ENCODE results near the gene N4BP2L2. TPM values are rescaled to one million over a fixed set of nuclear protein-coding genes. Genes with fewer than 3 reads are reported as not detected.
A peak's percentile ranks its signal among the peaks of the same experiment; 100 is the strongest.

The N4BP2L2 gene
- total and polyA plus RNA-seq, 2 of the 8 experiments (the other 6 are each of a cell fraction or from before 2014, with no cell fraction given) = 14.6 to 67.6 TPM

DNA sequence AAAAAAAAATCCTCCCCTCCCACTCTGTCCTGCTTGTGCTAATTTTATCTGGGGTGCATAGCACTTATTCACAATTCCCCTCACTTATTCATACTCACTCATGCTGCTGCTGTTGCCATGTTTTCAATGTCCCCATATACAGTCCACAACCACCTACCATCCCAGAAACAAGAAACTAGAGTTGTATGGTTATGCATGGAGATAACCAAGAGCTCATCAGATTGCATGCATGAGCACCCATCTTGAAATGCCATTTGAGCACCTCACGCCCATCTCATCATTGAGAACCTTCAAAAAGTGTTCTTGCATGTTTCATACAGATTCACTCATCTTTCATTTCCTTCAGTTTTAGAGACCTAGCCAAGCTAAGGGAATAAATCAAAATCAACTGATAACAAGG is 15.1 kb upstream of the N4BP2L2 start:
- H4K5ac ChIP-seq (ENCODE audit: insufficient read length, low read depth, low read length) = no peak overlapping the region
- H2BK12ac ChIP-seq (ENCODE audit: low read depth, low read length) = no peak overlapping the region
- H3K4me3 ChIP-seq (ENCODE audit: extremely low read depth in 1 of 4, insufficient read depth in 2 of 4, low read depth in 3 of 4, low read length in 4 of 4) = no peak overlapping the region
- H4K8ac ChIP-seq (ENCODE audit: extremely low read depth, insufficient read depth, low read length) = no peak overlapping the region
- no peak overlapping the region for H2BK15ac ChIP-seq (ENCODE audit: low read length)
- no peak overlapping the region for H3K14ac ChIP-seq (ENCODE audit: insufficient read length)
- H2BK5ac ChIP-seq (ENCODE audit: low read depth, low read length) = no peak overlapping the region
- no peak overlapping the region for H3K4ac ChIP-seq (replicated peaks; ENCODE audit: insufficient read length, low read depth, low read length)
- H3K23me2 ChIP-seq (ENCODE audit: low read depth, low read length) = peaks cover 2% of the 10 kb centered on the region; the same call in 1 of the 2 replicates
- H2BK120ac ChIP-seq (replicated peaks; ENCODE audit: low read depth, low read length) = no peak overlapping the region
- peak overlapping the region; percentile 61 for H3K56ac ChIP-seq (replicated peaks; ENCODE audit: insufficient read length, low read depth, low read length)
- H4K91ac ChIP-seq (replicated peaks; ENCODE audit: insufficient read length, low read length) = no peak overlapping the region
- H2BK20ac ChIP-seq (ENCODE audit: low read length) = no peak overlapping the region
- H3K79me2 ChIP-seq (ENCODE audit: control insufficient read depth in 1 of 2, insufficient read depth in 2 of 2, low read length in 2 of 2) = no peaks in the 10 kb centered on the region
- no peak overlapping the region for H3K27ac ChIP-seq (ENCODE audit: low read depth, low read length)
- no peak overlapping the region for H3K4me2 ChIP-seq (ENCODE audit: insufficient read depth in 1 of 2, low read depth in 2 of 2, low read length in 2 of 2)
- TF ChIP-seq FOSL1 (IDR thresholded peaks at IDR 0.05; ENCODE audit: insufficient read depth, low read depth, low read length) = no peak
- ChIA-PET POLR2A (ENCODE audit: partially characterized antibody) (interaction anchor here (0.6 kb wide), 1 partner anchor 115 kb away, joined by 6 read pairs; no protein-coding TSS in a partner anchor), CTCF (ENCODE audit: partially characterized antibody) (interaction anchor here (1.0 kb wide), 1 partner anchor 115 kb away, joined by 6 read pairs; no protein-coding TSS in a partner anchor)
- no peaks in the 10 kb centered on the region for H3K9me3 ChIP-seq (ENCODE audit: insufficient read depth in 2 of 2, low read depth in 1 of 2, low read length in 1 of 2)
- no peak for DNase-seq (ENCODE audit: low read depth in 1 of 2, low spot score in 2 of 2)
- WGBS, 2 experiments (ENCODE audit: extremely low coverage in 1 of 2, insufficient coverage in 1 of 2, insufficient read length in 1 of 2, insufficient replicate concordance in 2 of 2, low coverage in 1 of 2, low lambda C conversion rate in 2 of 2, missing lambda C conversion rate in 1 of 2) = 94% methylated on average over 1 of the region's 1 CpG; no CpG with 5 or more reads in 1 of the 2 experiments
- H4K20me1 ChIP-seq (replicated peaks in 1 of 2; ENCODE audit: control insufficient read depth in 1 of 2, insufficient read depth in 2 of 2, low read length in 2 of 2) = no peaks in the 10 kb centered on the region
- H3K36me3 ChIP-seq (ENCODE audit: control insufficient read depth in 2 of 4, insufficient read depth in 4 of 4, low read length in 3 of 4) = no peaks in the 10 kb centered on the region
- no peak overlapping the region for H3K18ac ChIP-seq (ENCODE audit: extremely low read depth, low read length)
- no peaks in the 10 kb centered on the region for H3K79me1 ChIP-seq (ENCODE audit: low read depth, low read length)
- H3K9ac ChIP-seq (replicated peaks in 1 of 4; ENCODE audit: extremely low read depth in 1 of 4, low read depth in 3 of 4, low read length in 3 of 4) = no peak overlapping the region
- no peak overlapping the region for H2AK5ac ChIP-seq (ENCODE audit: low read depth, low read length)
- no peaks in the 10 kb centered on the region for H3K4me1 ChIP-seq (replicated peaks in 1 of 4; ENCODE audit: control insufficient read depth in 3 of 4, insufficient read depth in 4 of 4, low read length in 3 of 4)
- no peaks in the 10 kb centered on the region for H3K27me3 ChIP-seq (replicated peaks in 1 of 4; ENCODE audit: control insufficient read depth in 3 of 4, extremely low read depth in 1 of 4, insufficient read depth in 3 of 4, low read length in 3 of 4)
- no peak overlapping the region for H3K23ac ChIP-seq (ENCODE audit: insufficient read length)
- no peak overlapping the region for H2AFZ ChIP-seq (ENCODE audit: low read length)
- no peak for FAIRE-seq
